AG09319 (cell line): ENCODE results near the gene CGA.

Source experiments
- DNase-seq: peaks from one replicate; pipeline ENCODE4 v3.0.0-alpha.2; 2010; ENCODE audit warnings: low read depth; ENCODE audit errors: extremely low read depth
- TF ChIP-seq, protein P1 (sequence below): IDR thresholded peaks from 2 replicates; pipeline ENCODE4 v1.5.1; 2011; ENCODE audit warnings: low read depth, mild to moderate bottlenecking, inconsistent platforms, low read length, moderate library complexity

Gene CGA

DNA sequence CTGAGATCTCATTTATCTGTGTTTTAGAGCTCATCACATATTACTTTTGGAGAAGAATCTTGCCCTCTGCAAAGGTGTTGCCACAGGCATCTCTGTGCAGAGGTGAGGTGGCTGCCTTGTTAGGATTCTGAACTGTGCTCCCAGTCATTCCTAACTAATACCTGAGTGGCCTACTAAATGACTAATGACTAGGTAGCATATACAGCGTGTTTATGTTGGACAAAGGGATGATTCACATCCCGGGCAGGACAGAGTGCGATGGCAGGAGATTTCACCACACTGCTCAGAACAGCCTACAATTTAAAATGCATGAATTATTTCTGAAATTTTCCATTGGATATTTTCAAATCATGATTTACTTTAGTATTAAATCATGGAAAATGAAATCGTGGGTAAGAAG is 23.1 kb upstream of the CGA start:
- no peak for DNase-seq
- TF ChIP-seq, protein P1, sequence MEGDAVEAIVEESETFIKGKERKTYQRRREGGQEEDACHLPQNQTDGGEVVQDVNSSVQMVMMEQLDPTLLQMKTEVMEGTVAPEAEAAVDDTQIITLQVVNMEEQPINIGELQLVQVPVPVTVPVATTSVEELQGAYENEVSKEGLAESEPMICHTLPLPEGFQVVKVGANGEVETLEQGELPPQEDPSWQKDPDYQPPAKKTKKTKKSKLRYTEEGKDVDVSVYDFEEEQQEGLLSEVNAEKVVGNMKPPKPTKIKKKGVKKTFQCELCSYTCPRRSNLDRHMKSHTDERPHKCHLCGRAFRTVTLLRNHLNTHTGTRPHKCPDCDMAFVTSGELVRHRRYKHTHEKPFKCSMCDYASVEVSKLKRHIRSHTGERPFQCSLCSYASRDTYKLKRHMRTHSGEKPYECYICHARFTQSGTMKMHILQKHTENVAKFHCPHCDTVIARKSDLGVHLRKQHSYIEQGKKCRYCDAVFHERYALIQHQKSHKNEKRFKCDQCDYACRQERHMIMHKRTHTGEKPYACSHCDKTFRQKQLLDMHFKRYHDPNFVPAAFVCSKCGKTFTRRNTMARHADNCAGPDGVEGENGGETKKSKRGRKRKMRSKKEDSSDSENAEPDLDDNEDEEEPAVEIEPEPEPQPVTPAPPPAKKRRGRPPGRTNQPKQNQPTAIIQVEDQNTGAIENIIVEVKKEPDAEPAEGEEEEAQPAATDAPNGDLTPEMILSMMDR: no peak

DNA sequence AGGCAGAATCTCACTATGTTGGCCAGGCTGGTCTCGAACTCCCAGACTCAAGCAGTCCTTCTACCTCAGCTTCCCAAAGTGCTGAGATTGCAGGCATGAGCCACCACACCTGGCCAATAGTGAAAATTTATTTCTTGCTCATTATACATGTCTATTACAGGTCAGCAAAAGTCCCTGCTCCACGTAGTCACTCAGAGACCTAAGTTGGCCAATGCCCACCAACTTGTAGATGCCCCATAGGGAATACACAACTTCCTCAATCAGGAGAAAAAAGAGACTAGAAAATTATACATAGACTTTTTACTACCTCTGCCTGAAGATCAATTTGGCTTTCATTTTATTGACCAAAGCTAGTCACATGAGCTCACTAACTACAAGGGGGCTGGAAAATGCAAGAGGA is 22.0 kb upstream of the CGA start:
- no peak for DNase-seq
- TF ChIP-seq, protein P1: no peak

DNA sequence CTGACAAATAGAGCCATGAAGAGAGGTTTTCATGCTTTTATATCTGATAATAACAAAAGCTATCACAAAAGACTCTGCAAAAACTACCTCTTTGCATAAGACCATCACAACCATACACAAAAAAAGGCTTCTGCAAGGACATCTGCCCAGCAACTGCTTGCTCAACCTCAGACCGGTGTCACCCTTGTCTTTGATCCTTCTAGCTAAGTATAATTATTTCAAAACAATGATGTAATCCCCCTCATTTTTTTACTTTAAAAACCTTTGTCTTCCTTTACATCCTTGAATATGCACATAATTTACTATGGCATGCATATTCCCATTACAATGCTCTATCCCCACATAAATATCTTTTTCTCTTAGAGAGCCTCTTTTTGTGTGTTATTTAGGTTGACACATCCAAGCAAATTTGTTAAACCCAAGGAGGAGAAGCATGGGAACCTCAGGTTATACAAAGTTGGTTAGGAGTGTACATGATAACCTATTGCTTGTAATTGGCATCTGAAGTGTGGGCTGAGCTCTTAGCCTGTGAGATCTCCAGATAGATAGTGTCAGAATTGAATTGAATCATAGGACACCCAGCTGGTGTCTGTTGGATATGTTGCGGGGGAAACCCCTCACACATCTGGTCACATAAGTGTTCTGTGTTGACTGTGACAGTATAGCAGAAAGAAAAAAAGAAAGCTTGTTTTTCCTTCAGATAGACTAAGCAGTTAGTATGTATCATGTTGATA is 20.7 kb upstream of the CGA start:
- TF ChIP-seq, protein P1: no peak
- no peak for DNase-seq

DNA sequence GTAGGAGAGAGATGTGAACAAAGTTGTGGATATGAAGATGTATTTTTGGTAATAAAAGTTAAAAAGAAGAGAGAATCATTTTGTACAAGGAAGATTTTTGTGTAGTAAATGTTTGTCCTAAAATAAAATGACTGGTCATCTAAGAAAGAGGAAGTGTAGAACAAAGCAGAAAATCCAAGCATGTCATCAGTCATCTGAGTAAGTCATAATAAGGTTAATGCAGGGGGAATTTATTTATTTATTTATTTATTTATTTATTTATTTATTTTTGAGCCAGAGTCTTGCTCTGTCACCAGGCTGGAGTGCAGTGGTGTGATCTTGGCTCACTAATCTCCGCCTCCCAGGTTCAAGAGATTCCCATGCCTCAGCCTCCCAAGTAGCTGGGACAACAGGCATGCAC is 15.7 kb upstream of the CGA start:
- no peak for DNase-seq
- TF ChIP-seq, protein P1: no peak

DNA sequence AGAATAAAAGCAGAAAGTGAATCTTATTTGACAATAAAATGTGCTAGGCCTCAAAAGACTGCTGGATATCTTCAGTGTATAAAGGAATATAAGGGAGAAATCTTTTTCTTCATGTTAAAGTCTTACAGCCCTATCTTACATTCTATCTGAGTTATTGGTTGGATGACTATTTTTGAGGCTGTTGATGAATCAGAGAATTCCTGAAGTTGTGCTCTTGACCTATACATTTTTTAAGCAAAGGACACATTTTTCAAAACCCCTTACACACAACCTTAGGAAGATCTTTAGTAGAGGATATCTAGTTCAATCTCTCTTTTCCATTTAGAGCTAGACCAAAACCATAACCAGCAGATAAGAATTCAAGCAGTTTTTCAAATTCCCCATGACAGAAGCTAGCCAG is 10.9 kb upstream of the CGA start:
- DNase-seq: no peak
- TF ChIP-seq, protein P1: no peak

DNA sequence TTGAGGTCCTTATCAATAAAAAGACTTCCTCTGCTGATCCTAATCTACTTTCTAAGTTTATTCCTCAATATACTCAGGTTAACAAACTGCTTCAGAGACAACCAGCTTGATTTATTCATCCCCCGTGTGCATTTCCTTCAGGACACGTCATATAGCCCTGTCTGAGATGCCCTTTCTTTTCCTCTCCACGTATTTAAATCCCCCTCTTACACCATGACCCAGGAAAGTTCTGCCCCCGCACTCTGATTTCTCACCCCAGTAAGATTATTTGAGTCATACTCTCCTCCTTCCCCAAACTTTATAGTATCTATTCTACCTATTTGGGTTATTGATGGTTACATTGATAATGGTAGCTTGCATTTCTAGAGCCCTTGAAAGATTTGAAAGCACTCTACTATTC is 9.8 kb upstream of the CGA start:
- no peak for DNase-seq
- TF ChIP-seq, protein P1: no peak

DNA sequence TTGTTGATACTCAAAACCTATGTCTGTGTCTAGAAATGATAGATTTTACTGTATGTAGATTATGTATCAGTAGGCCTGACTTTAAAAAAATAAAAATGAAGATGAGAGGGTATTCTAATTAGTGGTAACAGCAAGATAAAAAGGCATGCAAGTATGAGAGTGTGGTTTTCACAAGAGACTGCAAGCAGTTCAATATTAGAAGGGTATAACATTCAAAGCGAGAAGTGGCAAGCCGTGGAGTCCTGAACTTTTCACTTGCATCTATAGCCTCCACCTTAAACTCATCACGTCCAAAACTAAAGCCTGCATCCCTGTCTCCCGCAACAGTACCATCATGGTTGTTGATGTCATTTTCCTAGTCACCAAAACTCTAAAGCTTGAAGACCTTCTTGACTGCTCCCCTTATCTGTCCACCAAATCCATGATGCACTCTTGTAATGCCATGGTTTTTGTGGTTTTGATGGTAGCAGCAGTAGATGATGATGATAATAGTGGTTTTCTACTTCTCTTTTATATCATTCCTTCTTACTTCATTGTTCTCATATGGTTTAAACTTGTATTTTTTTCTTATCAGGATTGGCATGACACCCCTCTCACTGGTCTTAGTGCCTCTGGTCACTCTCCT is 9.2 kb upstream of the CGA start:
- TF ChIP-seq, protein P1: no peak
- DNase-seq: no peak
